ENCODE data around the gene CARM1.
A peak's percentile ranks its signal among the peaks of the same experiment; 100 is the strongest.

CARM1 gene

GRCh38 chr19:10923260-10924112 is 52.1 kb downstream of the CARM1 start:
- Histone ChIP-seq H3K36me3 (replicated peaks) (peaks cover 61% of the 10 kb centered on the region), H3K4me3 (ENCODE audit: low read depth, low read length) (no peak overlapping the region)
- DNase-seq = no peak

GRCh38 chr19:10924597-10924996 is 53.2 kb downstream of the CARM1 start:
- in situ Hi-C loops (cut with HindIII; ENCODE audit: low pct_ligation_motif_present, low sequenced_read_pairs) = no loop called here
- TF ChIP-seq, protein P1, sequence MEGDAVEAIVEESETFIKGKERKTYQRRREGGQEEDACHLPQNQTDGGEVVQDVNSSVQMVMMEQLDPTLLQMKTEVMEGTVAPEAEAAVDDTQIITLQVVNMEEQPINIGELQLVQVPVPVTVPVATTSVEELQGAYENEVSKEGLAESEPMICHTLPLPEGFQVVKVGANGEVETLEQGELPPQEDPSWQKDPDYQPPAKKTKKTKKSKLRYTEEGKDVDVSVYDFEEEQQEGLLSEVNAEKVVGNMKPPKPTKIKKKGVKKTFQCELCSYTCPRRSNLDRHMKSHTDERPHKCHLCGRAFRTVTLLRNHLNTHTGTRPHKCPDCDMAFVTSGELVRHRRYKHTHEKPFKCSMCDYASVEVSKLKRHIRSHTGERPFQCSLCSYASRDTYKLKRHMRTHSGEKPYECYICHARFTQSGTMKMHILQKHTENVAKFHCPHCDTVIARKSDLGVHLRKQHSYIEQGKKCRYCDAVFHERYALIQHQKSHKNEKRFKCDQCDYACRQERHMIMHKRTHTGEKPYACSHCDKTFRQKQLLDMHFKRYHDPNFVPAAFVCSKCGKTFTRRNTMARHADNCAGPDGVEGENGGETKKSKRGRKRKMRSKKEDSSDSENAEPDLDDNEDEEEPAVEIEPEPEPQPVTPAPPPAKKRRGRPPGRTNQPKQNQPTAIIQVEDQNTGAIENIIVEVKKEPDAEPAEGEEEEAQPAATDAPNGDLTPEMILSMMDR (IDR thresholded peaks at IDR 0.05; ENCODE audit: low read depth, low read length, missing control alignments) = no peak
- H3K27me3 ChIP-seq (replicated peaks) = no peaks in the 10 kb centered on the region
- peaks cover 52% of the 10 kb centered on the region for H3K36me3 ChIP-seq (replicated peaks)
- no peak overlapping the region for H3K27ac ChIP-seq
- no peak for DNase-seq
- no peak overlapping the region for H3K4me3 ChIP-seq (ENCODE audit: low read depth, low read length)

More at GRCh38 chr19:10923260-10924112, 52.1 kb downstream of the CARM1 start:
- TF ChIP-seq, protein P1 (IDR thresholded peaks at IDR 0.05; ENCODE audit: low read depth, low read length, missing control alignments) = no peak
- no peak overlapping the region for H3K27ac ChIP-seq
- in situ Hi-C loops (cut with HindIII; ENCODE audit: low pct_ligation_motif_present, low sequenced_read_pairs) = no loop called here
- H3K27me3 ChIP-seq (replicated peaks) = no peaks in the 10 kb centered on the region

DNA sequence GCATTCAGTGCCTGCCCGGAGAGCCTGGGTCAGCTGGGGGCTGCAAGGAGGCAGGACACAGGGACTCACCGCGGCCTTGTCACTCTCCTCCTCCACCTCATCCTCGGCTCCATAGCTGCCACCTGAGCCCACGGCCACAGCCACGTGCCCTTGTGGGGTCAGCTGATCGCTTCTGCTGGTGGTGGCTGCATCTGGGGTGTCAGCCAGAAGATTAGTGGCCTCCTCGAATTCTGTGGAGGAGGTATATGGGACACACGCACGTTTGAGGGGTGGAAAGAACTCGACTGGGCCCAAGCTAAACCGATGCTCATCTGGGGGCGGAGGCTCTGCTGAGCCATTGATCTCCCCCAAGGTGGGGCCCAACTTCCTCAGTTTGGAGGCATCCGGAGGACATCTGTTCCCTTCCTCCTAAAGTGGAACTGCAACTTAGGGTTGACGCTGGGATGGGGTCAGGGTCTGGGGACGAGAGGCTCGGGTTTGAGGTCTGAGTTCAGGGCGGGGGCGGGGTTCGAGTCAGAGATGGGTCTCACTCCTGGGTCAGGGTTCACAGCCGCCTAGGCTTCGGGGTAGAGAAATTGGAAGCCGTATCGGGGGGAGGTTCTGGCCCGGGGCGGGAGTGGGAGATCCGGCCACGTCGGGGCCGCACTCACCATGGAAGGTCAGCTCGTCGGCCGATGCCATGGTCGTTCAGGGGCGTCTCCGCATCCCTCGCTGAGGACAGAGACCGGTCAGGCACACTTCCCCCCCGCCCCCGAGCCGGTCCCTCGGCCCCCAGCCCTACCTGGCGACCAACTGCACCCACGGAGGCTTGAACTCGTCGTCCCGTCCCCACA is 56.6 kb downstream of the CARM1 start:
- Histone ChIP-seq H3K27me3 (replicated peaks) (no peaks in the 10 kb centered on the region), H3K27ac (peak overlapping the region; percentile 62), H3K36me3 (replicated peaks) (peaks cover 23% of the 10 kb centered on the region), H3K4me3 (ENCODE audit: low read depth, low read length) (peak overlapping the region; percentile 90)
- TF ChIP-seq, protein P1 (IDR thresholded peaks at IDR 0.05; ENCODE audit: low read depth, low read length, missing control alignments) = no peak
- in situ Hi-C loops (cut with HindIII; ENCODE audit: low pct_ligation_motif_present, low sequenced_read_pairs) = no loop called here
- no peak for DNase-seq

DNA sequence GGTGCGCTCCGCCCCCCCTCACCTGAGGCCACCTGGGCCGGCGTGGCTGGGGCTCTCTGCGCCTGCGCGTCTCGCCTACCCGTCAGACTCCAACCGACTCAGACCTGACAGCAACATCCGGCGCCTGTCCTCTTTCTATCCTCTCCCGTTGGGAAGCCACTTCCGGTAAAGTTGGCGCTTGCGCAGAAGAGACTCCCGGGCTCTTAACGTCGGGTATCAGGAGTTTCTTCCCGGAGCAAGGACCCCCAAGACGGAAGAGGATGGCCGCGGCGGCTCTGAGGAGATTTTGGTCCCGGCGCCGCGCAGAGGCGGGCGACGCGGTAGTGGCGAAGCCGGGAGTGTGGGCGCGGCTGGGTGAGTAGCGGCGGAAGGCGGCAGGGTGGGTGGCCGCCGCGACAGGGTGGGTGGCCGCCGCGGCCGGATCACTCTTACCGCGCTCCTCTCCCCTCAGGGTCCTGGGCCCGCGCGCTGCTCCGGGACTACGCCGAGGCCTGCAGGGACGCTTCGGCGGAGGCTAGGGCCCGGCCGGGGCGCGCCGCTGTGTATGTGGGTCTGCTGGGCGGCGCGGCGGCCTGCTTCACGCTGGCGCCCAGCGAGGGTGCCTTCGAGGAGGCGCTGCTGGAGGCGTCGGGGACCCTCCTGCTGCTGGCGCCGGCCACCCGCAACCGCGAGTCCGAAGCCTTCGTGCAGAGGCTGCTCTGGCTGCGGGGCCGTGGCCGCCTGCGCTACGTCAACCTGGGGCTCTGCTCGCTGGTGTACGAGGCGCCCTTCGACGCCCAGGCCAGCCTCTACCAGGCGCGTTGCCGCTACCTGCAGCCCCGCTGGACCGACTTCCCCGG is 57.4 kb downstream of the CARM1 start, which contains the start of the genes TIMM29 and YIPF2:
Gene TIMM29 (plus strand): TSS at position 249 of the 839 bp plus-strand sequence. CDS start 12 bp downstream, at position 261.
Gene YIPF2 (minus strand): TSS at position 77 of the 839 bp plus-strand sequence. CDS start 229 bp downstream, outside the sequence.
- TF ChIP-seq, protein P1 (IDR thresholded peaks at IDR 0.05; ENCODE audit: low read depth, low read length, missing control alignments) = no peak
- in situ Hi-C loops (cut with HindIII; ENCODE audit: low pct_ligation_motif_present, low sequenced_read_pairs) = no loop called here
- H3K27me3 ChIP-seq (replicated peaks) = no peaks in the 10 kb centered on the region
- H3K36me3 ChIP-seq (replicated peaks) = peaks cover 15% of the 10 kb centered on the region
- H3K4me3 ChIP-seq (ENCODE audit: low read depth, low read length) = peak within 1 kb of the TSS; percentile 90
- DNase-seq = peak; percentile 97
- H3K27ac ChIP-seq = peak within 1 kb of the TSS; percentile 62

GRCh38 chr19:10929402-10929794 is 58.0 kb downstream of the CARM1 start:
- H3K27ac ChIP-seq = no peak overlapping the region
- in situ Hi-C loops (cut with HindIII; ENCODE audit: low pct_ligation_motif_present, low sequenced_read_pairs) = no loop called here
- no peak for DNase-seq
- H3K27me3 ChIP-seq (replicated peaks) = no peaks in the 10 kb centered on the region
- TF ChIP-seq, protein P1 (IDR thresholded peaks at IDR 0.05; ENCODE audit: low read depth, low read length, missing control alignments) = no peak
- peaks cover 9% of the 10 kb centered on the region for H3K36me3 ChIP-seq (replicated peaks)
- peak overlapping the region; percentile 90 for H3K4me3 ChIP-seq (ENCODE audit: low read depth, low read length)

Data from brain microvascular endothelial cell (primary cell).